ENCODE measurements around the gene TRPM3.

DNA sequence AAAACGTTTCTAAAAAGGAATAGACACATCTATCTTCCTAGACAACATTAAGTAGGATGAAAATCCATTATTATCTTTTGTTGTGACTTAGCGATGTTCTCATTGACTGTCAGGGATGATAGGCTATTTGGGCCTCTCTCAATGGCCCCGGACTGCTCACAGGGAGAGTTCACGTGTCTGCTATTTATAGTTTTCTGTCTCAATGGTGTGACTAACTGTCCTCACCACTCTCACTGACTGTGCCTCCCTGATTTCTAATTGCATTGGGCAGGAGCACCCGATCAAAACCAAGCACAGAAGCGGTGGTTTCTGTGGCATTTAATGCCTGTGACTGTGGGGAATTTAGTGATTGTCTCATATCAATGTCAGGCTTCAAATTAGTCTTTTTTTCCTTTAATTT lies 420.3 kb downstream of the TRPM3 start:
- TF ChIP-seq, protein P1, sequence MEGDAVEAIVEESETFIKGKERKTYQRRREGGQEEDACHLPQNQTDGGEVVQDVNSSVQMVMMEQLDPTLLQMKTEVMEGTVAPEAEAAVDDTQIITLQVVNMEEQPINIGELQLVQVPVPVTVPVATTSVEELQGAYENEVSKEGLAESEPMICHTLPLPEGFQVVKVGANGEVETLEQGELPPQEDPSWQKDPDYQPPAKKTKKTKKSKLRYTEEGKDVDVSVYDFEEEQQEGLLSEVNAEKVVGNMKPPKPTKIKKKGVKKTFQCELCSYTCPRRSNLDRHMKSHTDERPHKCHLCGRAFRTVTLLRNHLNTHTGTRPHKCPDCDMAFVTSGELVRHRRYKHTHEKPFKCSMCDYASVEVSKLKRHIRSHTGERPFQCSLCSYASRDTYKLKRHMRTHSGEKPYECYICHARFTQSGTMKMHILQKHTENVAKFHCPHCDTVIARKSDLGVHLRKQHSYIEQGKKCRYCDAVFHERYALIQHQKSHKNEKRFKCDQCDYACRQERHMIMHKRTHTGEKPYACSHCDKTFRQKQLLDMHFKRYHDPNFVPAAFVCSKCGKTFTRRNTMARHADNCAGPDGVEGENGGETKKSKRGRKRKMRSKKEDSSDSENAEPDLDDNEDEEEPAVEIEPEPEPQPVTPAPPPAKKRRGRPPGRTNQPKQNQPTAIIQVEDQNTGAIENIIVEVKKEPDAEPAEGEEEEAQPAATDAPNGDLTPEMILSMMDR (IDR thresholded peaks at IDR 0.05), result no peak
- no peak for TF ChIP-seq POLR2A (IDR thresholded peaks at IDR 0.05)

Data from esophagus squamous epithelium (tissue), 4 donors.